GM19463 (cell line): ENCODE measurements around the gene CSRNP3.

Experiments
- ATAC-seq: cut with Tn5 transposase; IDR thresholded peaks from one replicate; pipeline ENCODE4 v1.9.1; 2021; ENCODE audit warnings: mild to moderate bottlenecking, moderate library complexity; ENCODE audit not compliant: unreplicated experiment

CSRNP3 gene

GRCh38 chr2:165536851-165537499 is 67.5 kb downstream of the CSRNP3 start:
- no peak for ATAC-seq

- no peak for ATAC-seq
Measured at GRCh38 chr2:165539985-165540384, 70.5 kb downstream of the CSRNP3 start.

- peak; percentile 97 for ATAC-seq
Measured at GRCh38 chr2:165544897-165545296, 75.4 kb downstream of the CSRNP3 start.

- no peak for ATAC-seq
Measured at GRCh38 chr2:165547900-165548299, 78.4 kb downstream of the CSRNP3 start.

- ATAC-seq = no peak
Measured at GRCh38 chr2:165549619-165550018, 80.1 kb downstream of the CSRNP3 start.

- no peak for ATAC-seq
Measured at GRCh38 chr2:165558832-165559231, 89.3 kb downstream of the CSRNP3 start.

GRCh38 chr2:165560377-165560988 is 91.0 kb downstream of the CSRNP3 start:
- no peak for ATAC-seq

- no peak for ATAC-seq
Measured at GRCh38 chr2:165561516-165561915, 92.0 kb downstream of the CSRNP3 start.

GRCh38 chr2:165562233-165562632 is 92.7 kb downstream of the CSRNP3 start:
- ATAC-seq = no peak

DNA sequence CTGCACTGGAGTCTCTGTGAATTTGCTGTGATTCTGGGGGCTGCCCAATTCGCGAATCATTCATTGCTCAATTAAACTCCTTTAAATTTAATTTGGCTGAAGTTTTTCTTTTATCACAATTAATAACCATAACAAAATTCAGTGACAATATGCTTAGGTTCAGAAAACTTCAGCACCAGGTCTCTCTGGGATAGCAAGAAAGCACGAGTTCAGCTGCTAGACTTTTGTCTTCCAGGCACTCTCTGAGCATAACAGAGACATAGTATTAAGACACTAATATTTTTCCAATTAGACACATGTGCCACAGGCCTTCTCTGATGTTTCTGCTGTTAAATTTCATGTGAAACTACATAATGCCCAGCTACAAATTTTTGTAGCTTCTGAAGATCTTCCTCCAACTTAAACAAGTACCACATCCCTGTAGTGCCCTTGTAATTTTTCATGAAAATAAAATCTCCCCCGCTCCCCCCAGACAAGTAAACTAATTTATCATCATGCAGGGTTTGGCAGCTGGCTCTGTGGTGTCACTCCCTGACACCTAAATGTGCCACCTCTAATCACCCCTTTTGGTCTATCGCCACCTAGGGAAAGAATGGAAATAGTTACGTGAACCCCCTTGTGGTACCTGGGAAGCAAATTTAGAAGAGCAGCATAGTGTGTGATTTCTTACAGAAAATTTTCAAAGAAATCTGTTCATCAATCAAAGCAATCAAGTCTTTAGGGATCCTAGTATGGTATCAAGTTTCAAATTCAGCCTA is 94.1 kb downstream of the CSRNP3 start:
- no peak for ATAC-seq

- no peak for ATAC-seq
Measured at GRCh38 chr2:165566008-165566407, 96.5 kb downstream of the CSRNP3 start.

- ATAC-seq = no peak
Measured at GRCh38 chr2:165567273-165567672, 97.8 kb downstream of the CSRNP3 start.

GRCh38 chr2:165568361-165568760 is 98.9 kb downstream of the CSRNP3 start:
- no peak for ATAC-seq

DNA sequence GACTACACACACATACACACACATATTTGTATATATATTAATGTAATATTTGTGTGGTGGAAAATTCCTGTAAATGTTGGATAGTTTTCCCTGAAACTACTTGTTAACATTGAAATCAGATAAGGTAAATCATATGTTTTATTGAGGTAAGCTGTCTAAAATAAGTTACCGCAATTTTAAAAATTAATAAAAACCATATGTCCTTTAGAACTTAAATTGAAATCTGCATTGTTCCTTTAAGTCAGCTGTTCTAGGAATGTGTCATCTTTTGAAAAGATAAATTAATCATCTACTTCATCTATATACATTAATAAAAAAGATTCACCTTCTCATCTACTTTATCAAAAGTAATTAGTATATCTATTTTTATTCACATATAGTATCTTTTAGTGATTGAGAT is 102.0 kb downstream of the CSRNP3 start:
- no peak for ATAC-seq

GRCh38 chr2:165572151-165572550 is 102.7 kb downstream of the CSRNP3 start:
- ATAC-seq = no peak

DNA sequence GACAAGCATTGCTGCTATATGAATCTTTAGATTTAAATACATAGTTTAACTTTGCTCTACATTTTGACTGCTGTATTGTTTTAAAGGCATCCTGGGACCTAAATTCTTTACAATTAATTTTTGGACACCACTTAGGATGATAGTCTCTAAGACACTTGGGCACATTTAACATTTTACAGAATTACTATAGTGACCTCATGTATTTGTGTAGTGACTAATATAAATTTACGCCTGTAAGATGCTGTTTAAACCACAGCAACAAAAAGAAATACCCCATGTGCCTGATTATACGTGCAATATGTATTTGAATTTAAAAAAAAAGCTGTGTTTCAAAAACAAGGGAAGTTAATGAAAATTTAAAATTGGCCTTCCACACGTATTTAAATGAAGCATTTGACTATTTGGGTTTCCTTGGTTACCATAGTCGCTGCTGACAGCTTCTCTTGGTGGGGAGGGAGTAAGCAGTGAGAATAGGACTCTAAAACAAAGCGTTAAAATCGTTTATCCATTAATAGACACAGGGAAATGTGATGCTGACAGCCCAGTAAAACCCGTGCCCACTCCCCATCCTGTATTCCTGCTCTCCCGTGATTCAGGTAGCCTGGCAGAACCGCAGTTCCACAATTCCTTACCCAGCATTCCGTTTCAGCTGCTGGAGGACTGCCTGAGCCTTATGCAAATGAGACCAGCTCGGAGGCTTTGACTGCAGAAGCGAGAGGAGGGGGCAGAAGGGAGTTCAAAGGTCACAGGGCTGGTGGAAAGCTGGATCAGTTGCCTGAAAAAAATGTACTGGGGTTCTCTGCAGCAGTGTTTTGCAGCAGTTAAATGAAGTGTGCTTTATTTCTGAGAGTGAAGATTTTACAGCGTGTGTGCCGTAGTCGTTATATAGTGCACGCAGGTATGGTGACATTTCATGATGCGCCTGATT is 104.3 kb downstream of the CSRNP3 start:
- ATAC-seq = peak; percentile 57

DNA sequence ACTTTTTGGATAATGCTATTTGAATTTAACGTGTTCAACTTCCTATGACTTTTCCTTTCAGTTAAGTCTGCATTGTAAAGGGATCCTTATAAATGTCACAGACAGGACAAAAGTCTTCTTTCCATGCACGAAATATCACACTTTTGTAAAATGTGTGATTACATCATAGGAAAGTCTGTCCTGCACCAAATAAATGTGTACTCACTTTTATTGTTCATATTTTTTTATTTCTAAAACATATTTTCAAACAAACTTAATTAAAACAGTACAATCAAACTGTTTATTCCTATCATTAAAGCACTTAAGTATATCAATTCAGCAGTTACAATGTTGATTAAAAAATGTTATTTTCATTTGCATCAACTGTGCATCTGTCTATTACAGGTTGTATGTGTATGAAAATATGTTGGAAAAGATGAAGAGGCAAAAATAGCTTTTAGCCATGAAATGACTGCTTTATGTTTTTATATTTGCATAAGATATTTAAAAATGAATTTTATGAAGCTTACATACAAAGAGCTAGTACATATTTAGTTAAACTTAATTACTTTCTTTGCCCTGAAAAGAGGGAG is 105.6 kb downstream of the CSRNP3 start:
- no peak for ATAC-seq

DNA sequence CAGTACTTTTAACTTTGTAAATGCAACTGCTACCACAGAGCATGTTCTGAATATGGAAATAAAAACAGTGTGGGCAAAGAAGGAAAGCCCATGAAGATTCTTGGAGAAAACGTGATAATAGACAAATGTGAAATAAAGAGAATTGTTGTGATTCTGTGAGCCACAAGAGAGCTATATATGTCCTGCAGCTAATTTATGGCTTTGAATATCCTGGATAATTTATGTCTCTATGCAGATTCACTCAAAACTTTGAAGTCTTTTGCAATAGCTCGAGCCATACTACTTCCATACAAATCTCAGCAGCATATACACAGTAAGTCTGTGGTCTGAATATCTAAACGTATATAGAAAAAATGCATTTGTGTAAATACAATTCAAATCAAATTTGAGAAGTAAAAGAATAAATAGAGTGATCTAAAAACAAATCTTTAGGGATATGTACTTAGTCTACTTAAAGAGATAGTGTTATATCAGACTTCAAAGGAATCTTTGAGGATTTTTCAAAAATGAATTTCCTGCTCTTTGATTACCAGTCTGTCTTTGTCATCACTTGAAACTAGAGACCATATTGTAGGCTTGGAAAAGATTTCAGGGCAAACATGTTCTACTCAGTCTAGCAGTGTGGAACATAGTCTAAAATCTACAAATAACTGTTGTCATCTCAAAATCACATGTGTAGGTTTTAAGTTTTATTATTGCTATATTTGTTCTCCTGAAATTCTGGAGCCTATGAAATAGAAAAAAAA is 107.1 kb downstream of the CSRNP3 start:
- ATAC-seq = no peak

DNA sequence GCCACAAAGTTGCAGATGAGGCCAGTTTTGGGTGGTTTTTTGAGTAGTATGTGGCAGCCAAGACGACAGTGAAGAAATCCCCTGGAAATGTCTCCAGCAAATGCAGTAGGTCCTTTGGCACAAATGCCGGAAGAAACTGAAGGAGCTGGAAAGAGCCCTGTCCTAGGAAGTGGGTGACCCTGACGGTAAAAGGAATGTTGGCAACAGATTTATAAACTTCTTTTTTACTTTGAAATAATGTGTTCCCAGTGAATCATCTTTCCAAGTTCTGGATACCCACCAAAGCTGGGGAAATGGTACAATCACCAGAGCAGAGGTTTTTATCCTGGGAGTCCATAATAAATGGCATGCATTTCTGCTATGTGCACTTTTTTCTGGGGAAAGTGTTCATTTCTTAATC is 112.9 kb downstream of the CSRNP3 start:
- no peak for ATAC-seq
